AG09309 (cell line): Measurements from ENCODE around the gene AKAP6.

Experiments
- DNase-seq: peaks from one replicate; pipeline ENCODE4 v3.0.0-alpha.2; 2010; ENCODE audit warnings: low read depth
- H3K4me3 ChIP-seq: 2 replicates; pipeline ENCODE4 v1.5.1; 2011; ENCODE audit warnings: mild to moderate bottlenecking, low read depth, low read length, moderate library complexity; ENCODE audit not compliant: control insufficient read depth
- CTCF ChIP-seq: IDR thresholded peaks from 2 replicates; pipeline ENCODE4 v1.5.1; 2011; ENCODE audit warnings: mild to moderate bottlenecking, low read depth, low read length, inconsistent platforms; ENCODE audit not compliant: insufficient read depth, control insufficient read depth; ENCODE audit errors: missing control alignments

Gene AKAP6

GRCh38 chr14:32623300-32624093, 294.4 kb downstream of the AKAP6 start:
- TF ChIP-seq CTCF: no peak
- no peak overlapping the region for H3K4me3 ChIP-seq
- no peak for DNase-seq

GRCh38 chr14:32625211-32625610, 296.1 kb downstream of the AKAP6 start:
- TF ChIP-seq CTCF: no peak
- DNase-seq: no peak
- no peak overlapping the region for H3K4me3 ChIP-seq

GRCh38 chr14:32627545-32628298, 298.6 kb downstream of the AKAP6 start:
- DNase-seq: no peak
- H3K4me3 ChIP-seq: no peak overlapping the region
- TF ChIP-seq CTCF: no peak

DNA sequence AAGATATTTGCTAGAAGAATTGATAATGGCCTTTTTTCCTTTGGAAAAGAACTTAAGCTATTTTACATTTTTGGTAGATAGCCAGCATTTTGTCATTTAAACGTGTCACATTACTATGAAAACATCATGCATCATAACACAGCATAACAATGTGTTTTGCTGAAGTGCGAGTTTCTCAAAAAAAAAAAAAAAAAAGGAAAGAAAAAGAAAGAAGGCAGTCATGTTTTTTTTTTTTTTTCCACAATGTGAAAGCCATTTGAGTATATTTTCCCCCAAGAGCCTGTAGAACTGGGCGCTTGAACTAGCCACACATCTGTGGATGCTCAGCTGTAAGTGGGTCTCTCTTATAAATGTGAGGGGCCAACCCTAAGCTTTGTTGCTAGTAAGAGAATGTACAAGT, 300.1 kb downstream of the AKAP6 start:
- DNase-seq: no peak
- TF ChIP-seq CTCF: no peak
- H3K4me3 ChIP-seq: no peak overlapping the region

- H3K4me3 ChIP-seq: no peak overlapping the region
- TF ChIP-seq CTCF: no peak
- DNase-seq: no peak
Measured at GRCh38 chr14:32630701-32631100, 301.6 kb downstream of the AKAP6 start.

- DNase-seq: no peak
- TF ChIP-seq CTCF: no peak
- H3K4me3 ChIP-seq: no peak overlapping the region
Measured at GRCh38 chr14:32633224-32633859, 304.2 kb downstream of the AKAP6 start.
